ENCODE results near the gene RXRA. TPM values are rescaled to one million over a fixed set of nuclear protein-coding genes. Genes with fewer than 3 reads are reported as not detected.
A peak's percentile ranks its signal among the peaks of the same experiment; 100 is the strongest.

RXRA gene
- total and polyA plus RNA-seq, 2 experiments from 2014 or later, result 32.9 to 46.1 TPM

GRCh38 chr9:134357631-134358025, 31.4 kb downstream of the RXRA start:
- Histone ChIP-seq H3K4me1 (ENCODE audit: low read depth) (peaks cover 23% of the 10 kb centered on the region), H3K36me3 (no peaks in the 10 kb centered on the region), H3K27me3 (no peaks in the 10 kb centered on the region), H3K4me3 (no peak overlapping the region), H3K27ac (no peak overlapping the region), H3K9me3 (ENCODE audit: low read depth) (no peaks in the 10 kb centered on the region)
- no peak for DNase-seq (ENCODE audit: low read depth in 1 of 2, low spot score in 1 of 2)
- TF ChIP-seq, protein P1, sequence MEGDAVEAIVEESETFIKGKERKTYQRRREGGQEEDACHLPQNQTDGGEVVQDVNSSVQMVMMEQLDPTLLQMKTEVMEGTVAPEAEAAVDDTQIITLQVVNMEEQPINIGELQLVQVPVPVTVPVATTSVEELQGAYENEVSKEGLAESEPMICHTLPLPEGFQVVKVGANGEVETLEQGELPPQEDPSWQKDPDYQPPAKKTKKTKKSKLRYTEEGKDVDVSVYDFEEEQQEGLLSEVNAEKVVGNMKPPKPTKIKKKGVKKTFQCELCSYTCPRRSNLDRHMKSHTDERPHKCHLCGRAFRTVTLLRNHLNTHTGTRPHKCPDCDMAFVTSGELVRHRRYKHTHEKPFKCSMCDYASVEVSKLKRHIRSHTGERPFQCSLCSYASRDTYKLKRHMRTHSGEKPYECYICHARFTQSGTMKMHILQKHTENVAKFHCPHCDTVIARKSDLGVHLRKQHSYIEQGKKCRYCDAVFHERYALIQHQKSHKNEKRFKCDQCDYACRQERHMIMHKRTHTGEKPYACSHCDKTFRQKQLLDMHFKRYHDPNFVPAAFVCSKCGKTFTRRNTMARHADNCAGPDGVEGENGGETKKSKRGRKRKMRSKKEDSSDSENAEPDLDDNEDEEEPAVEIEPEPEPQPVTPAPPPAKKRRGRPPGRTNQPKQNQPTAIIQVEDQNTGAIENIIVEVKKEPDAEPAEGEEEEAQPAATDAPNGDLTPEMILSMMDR (IDR thresholded peaks at IDR 0.05; ENCODE audit: low read depth, low read length), result no peak

DNA sequence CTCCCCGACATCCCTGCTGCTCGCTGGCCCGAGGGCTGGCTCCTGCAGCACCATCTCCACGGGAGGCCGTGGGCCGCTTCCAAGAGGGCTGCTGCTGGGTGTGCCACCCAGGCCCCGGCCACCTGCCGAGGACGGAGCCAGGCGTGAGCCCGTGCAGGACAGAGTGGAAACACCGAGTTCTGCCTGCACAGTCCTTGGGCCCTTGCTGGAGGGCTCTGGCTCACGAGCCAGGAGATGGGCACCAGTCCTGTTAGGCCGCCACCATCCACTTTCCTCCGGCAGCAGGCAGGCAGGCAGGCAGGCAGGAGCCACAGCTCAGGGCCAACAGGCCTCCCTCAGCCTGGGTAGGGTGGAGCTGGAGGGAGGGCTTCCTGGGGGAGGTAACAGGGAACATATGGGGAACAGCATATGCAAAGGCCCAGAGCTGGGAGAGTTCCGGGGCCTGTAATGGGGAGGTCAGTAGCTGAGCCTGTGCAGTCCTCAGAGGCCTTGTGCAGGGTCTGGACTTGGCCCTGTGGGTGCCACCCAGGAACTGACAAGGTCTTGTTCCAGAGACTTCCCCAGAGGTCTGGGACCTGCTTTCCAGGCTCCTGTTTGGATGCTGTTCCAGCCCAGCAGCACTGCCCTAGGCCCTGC, 31.9 kb downstream of the RXRA start:
- DNase-seq (ENCODE audit: low read depth in 1 of 2, low spot score in 1 of 2), result no peak
- Histone ChIP-seq H3K4me1 (ENCODE audit: low read depth) (peaks cover 23% of the 10 kb centered on the region), H3K36me3 (no peaks in the 10 kb centered on the region), H3K9me3 (ENCODE audit: low read depth) (no peaks in the 10 kb centered on the region), H3K27ac (no peak overlapping the region), H3K4me3 (no peak overlapping the region), H3K27me3 (no peaks in the 10 kb centered on the region)
- TF ChIP-seq, protein P1 (IDR thresholded peaks at IDR 0.05; ENCODE audit: low read depth, low read length), result no peak

DNA sequence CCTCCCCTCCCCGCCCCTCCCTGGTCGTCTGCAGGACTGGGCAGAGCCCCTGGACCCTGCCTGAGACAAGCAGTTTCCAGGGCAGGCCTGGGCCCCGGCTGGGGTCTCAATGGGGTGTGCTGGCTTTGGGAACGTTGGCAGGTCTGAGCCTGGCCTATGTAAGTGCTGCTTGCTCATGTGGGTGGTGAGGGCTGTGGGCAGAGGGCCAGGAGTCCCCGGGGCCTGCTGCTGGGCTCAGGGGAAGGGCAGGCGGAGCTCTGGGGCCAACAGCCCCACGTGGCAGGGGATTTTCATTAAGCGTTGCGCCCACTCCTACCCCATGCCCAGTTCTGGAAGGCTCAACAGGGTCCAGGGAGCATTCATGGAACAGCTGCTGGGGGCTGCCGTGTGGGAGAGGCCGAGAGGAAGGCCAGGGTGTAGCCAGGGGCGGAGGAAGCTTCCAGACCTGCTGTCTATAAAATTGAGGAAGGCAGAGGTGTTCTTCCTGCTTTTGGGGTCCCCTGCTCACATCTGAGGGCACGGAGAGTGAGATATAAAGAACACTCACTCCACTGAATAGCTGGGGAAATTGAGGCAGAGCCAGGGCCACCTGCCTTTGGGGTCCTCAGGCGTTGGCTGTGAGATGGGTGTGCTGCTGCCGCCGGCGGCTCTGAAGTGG, 32.5 kb downstream of the RXRA start:
- TF ChIP-seq, protein P1 (IDR thresholded peaks at IDR 0.05; ENCODE audit: low read depth, low read length), result no peak
- Histone ChIP-seq H3K36me3 (no peaks in the 10 kb centered on the region), H3K27ac (no peak overlapping the region), H3K27me3 (no peaks in the 10 kb centered on the region), H3K9me3 (ENCODE audit: low read depth) (no peaks in the 10 kb centered on the region), H3K4me3 (no peak overlapping the region), H3K4me1 (ENCODE audit: low read depth) (peaks cover 23% of the 10 kb centered on the region)
- peak in 1 of 2 donors; percentile 46 for DNase-seq (ENCODE audit: low read depth in 1 of 2, low spot score in 1 of 2)

DNA sequence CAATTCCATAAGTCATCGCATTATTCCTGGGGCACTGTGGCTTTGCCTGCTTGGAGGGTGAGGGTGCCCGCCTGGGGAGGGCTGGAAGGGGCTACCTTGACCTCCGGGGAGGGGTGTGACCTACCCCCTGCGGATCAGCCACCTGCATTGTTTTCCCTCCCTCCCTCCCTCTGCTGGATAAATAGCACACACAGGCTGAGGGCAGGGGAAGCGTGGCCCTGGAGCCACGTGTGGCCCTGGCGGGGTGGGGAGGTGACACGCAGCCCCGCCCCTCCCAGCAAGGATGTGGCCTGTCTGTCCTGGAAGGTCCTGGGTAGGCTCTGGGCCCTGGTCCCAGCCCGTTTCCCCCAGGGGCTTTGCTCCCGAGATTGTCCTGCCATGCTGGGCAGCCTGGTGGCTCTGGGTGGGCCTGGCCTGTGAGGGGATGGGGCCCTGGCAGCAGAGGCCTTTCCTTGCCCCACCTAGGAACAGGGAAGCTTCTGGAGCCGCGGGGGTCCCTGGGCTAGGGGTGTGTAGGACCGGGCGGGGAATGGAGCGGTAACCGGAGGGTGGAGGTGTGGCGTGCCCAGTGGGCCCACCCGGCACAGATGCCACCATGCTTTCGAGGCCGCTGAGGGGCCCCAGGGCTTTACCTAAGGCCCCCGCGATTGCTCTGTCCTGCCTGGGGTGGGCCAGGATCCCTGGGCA, 33.4 kb downstream of the RXRA start:
- Histone ChIP-seq H3K4me1 (ENCODE audit: low read depth) (peaks cover 23% of the 10 kb centered on the region), H3K4me3 (no peak overlapping the region), H3K36me3 (no peaks in the 10 kb centered on the region), H3K9me3 (ENCODE audit: low read depth) (no peaks in the 10 kb centered on the region), H3K27ac (no peak overlapping the region), H3K27me3 (no peaks in the 10 kb centered on the region)
- TF ChIP-seq, protein P1 (IDR thresholded peaks at IDR 0.05; ENCODE audit: low read depth, low read length), result no peak
- DNase-seq (ENCODE audit: low read depth in 1 of 2, low spot score in 1 of 2), result no peak

GRCh38 chr9:134360180-134360759, 34.0 kb downstream of the RXRA start:
- TF ChIP-seq, protein P1 (IDR thresholded peaks at IDR 0.05; ENCODE audit: low read depth, low read length), result no peak
- no peak overlapping the region for H3K27ac ChIP-seq
- no peaks in the 10 kb centered on the region for H3K9me3 ChIP-seq (ENCODE audit: low read depth)
- H3K4me3 ChIP-seq, result no peak overlapping the region
- H3K27me3 ChIP-seq, result no peaks in the 10 kb centered on the region
- no peak for DNase-seq (ENCODE audit: low read depth in 1 of 2, low spot score in 1 of 2)
- peaks cover 16% of the 10 kb centered on the region for H3K4me1 ChIP-seq (ENCODE audit: low read depth)
- H3K36me3 ChIP-seq, result no peaks in the 10 kb centered on the region

Data from cardiac muscle cell (in vitro differentiated cells and primary cell).